HCT116 (cell line): ENCODE data around the gene CCK. TPM values are rescaled to one million over a fixed set of nuclear protein-coding genes. Genes with fewer than 3 reads are reported as not detected.

Source experiments
- ATAC-seq: fragments of 200-7000 bp; cut with Tn5 transposase; 2 replicates; pipeline ENCODE4 v1.9.1; 2020; ENCODE audit warnings: mild to moderate bottlenecking, moderate library complexity
- BruUV-seq: library from RNA; stranded (reverse); fragments of 400-500 nt; replicated peaks from 2 replicates; lab custom pipeline; 2021; lab: Mats Ljungman, UMichigan
- CTCF ChIA-PET: fragments of 300-600 bp; sonication (Branson Sonifier 250); formaldehyde crosslinking; loops from one replicate; lab custom pipeline; 2021; ENCODE audit warnings: antibody characterized with exemption; lab: Charles Lee
- POLR2A ChIA-PET: fragments of 300-600, 350-600 bp; sonication (Branson Sonifier 250); formaldehyde crosslinking; loops from one replicate; lab custom pipeline; 2021; ENCODE audit warnings: antibody characterized with exemption; lab: Charles Lee
- RAD21 ChIA-PET, 2 experiments: fragments of 300-600 bp; sonication (Branson Sonifier 250); formaldehyde crosslinking; loops; one replicate each; lab custom pipeline; 2023; ENCODE audit warnings: low total read pairs in 2 of 2; ENCODE audit not compliant: uncharacterized antibody in 2 of 2, unreplicated experiment in 2 of 2, low non-redundant PET in 1 of 2; lab: Charles Lee
- DNase-seq: peaks from one replicate; pipeline ENCODE4 v3.0.0-alpha.2; 2010; ENCODE audit warnings: low read depth, low spot score
- H2AFZ ChIP-seq: fragments of 200-600 bp; shearing (Covaris generic), sonication (generic); 2 replicates; pipeline ENCODE4 v1.6.1; 2017; ENCODE audit warnings: low read depth, mixed run types, mixed read lengths, antibody characterized with exemption, low read length; ENCODE audit not compliant: poor library complexity, severe bottlenecking
- H3K27ac ChIP-seq: 2 replicates; pipeline ENCODE4 v1.5.1; 2012; ENCODE audit warnings: low read depth, low read length
- H3K27me3 ChIP-seq: fragments of 200-600 bp; sonication (generic); 2 replicates; pipeline ENCODE4 v1.6.1; 2016; ENCODE audit warnings: mixed run types, low read length, mixed read lengths; ENCODE audit not compliant: insufficient read depth
- H3K36me3 ChIP-seq, 2 experiments: fragments of 200-500 bp in 1 of 2; fragments of 200-600 bp in 1 of 2; sonication (Bioruptor generic) in 1 of 2; sonication (generic) in 1 of 2; 2 replicates each; pipeline versions ENCODE4 v1.5.1 to v1.6.1; 2014 to 2016; ENCODE audit warnings: low read length in 2 of 2, inconsistent platforms in 1 of 2, mixed read lengths in 1 of 2, mixed run types in 1 of 2; ENCODE audit not compliant: insufficient read depth in 2 of 2, control insufficient read depth in 1 of 2
- H3K4me1 ChIP-seq, 2 experiments: fragments of 200-600 bp in 1 of 2; sonication (generic) in 1 of 2; 2 replicates each; pipeline versions ENCODE4 v1.5.1 to v1.6.1; 2012 to 2017; ENCODE audit warnings: low read length in 2 of 2, inconsistent platforms in 1 of 2, mild to moderate bottlenecking in 1 of 2, mixed read lengths in 1 of 2, mixed run types in 1 of 2, moderate library complexity in 1 of 2; ENCODE audit not compliant: insufficient read depth in 2 of 2, control insufficient read depth in 1 of 2
- H3K4me2 ChIP-seq: fragments of 200-600 bp; sonication (generic); 2 replicates; pipeline ENCODE4 v1.6.1; 2017; ENCODE audit warnings: mixed run types, low read length, mixed read lengths
- H3K4me3 ChIP-seq, 2 experiments: fragments of 200-600 bp in 1 of 2; sonication (generic) in 1 of 2; replicated peaks in 1 of 2; 2 replicates each; pipeline ENCODE4 v1.5.1; 2011 to 2016; ENCODE audit warnings: low read length in 2 of 2, control low read depth in 1 of 2, low read depth in 1 of 2, mild to moderate bottlenecking in 1 of 2, mixed read lengths in 1 of 2, mixed run types in 1 of 2
- H3K79me2 ChIP-seq: fragments of 200-600 bp; sonication (generic); 2 replicates; pipeline ENCODE4 v1.6.1; 2017; ENCODE audit warnings: mild to moderate bottlenecking, mixed run types, low read length, moderate library complexity, mixed read lengths; ENCODE audit not compliant: insufficient read depth
- H3K9ac ChIP-seq: fragments of 200-600 bp; sonication (generic); 2 replicates; pipeline ENCODE4 v1.6.1; 2016; ENCODE audit warnings: low read length, mixed read lengths
- H3K9me2 ChIP-seq: fragments of 200-600 bp; sonication (generic), shearing (Covaris generic); 2 replicates; pipeline ENCODE4 v1.6.1; 2017; ENCODE audit warnings: mixed run types, mild to moderate bottlenecking, moderate library complexity; ENCODE audit not compliant: insufficient read depth
- H3K9me3 ChIP-seq, 2 experiments: fragments of 200-500 bp in 1 of 2; fragments of 200-600 bp in 1 of 2; sonication (Bioruptor generic) in 1 of 2; sonication (generic) in 1 of 2; 2 replicates each; pipeline ENCODE4 v1.6.1; 2014 to 2017; ENCODE audit warnings: low read length in 2 of 2, mixed read lengths in 2 of 2, inconsistent platforms in 1 of 2, low read depth in 1 of 2, mild to moderate bottlenecking in 1 of 2, mixed run types in 1 of 2, moderate library complexity in 1 of 2; ENCODE audit not compliant: control insufficient read depth in 1 of 2, insufficient read depth in 1 of 2
- H4K20me1 ChIP-seq: fragments of 200-600 bp; sonication (generic), shearing (Covaris generic); 2 replicates; pipeline ENCODE4 v1.6.1; 2017; ENCODE audit warnings: mixed run types, mild to moderate bottlenecking, moderate library complexity; ENCODE audit not compliant: insufficient read depth
- EZH2phosphoT487 ChIP-seq: fragments of 200-600 bp; IDR thresholded peaks from 2 replicates; pipeline ENCODE4 v1.6.1; 2018; ENCODE audit warnings: antibody characterized with exemption, borderline replicate concordance
- JUND ChIP-seq: IDR thresholded peaks from 2 replicates; pipeline ENCODE4 v1.6.1; 2012
- POLR2AphosphoS5 ChIP-seq: IDR thresholded peaks from 2 replicates; pipeline ENCODE4 v1.6.1; 2011; ENCODE audit warnings: mild to moderate bottlenecking, low read depth, low read length, moderate library complexity
- RAD21 ChIP-seq: IDR thresholded peaks from 2 replicates; pipeline ENCODE4 v1.6.1; 2012; ENCODE audit warnings: low read depth, mild to moderate bottlenecking
- SIN3A ChIP-seq: IDR thresholded peaks from 2 replicates; pipeline ENCODE4 v1.6.1; 2012; ENCODE audit warnings: low read depth
- SRF ChIP-seq: IDR thresholded peaks from 2 replicates; pipeline ENCODE4 v1.6.1; 2012; ENCODE audit warnings: low read depth
- intact Hi-C: fragments of 100-400 bp; cut with micrococcal nuclease; formaldehyde crosslinking; loops from 2 replicates; pipeline ENCODE4 v1.10.0; 2022
- total RNA-seq: library from RNA; stranded (reverse); gene quantifications from one replicate; pipeline ENCODE4 v1.2.1, GENCODE V29; 2021; ENCODE audit not compliant: unreplicated experiment
- TF ChIP-seq, protein P1 (sequence below): IDR thresholded peaks from 2 replicates; pipeline ENCODE4 v1.6.1; 2011; ENCODE audit warnings: mild to moderate bottlenecking, low read length, moderate library complexity; ENCODE audit not compliant: insufficient replicate concordance; ENCODE audit errors: extremely low read depth
- TF ChIP-seq, protein P2 (sequence below), 3 experiments: fragments of 200-600 bp in 1 of 3; sonication (generic) in 1 of 3; IDR thresholded peaks in 2 of 3; conservative IDR thresholded peaks in 1 of 3; 2 replicates each; pipeline ENCODE4 v1.5.1; 2012 to 2017; ENCODE audit warnings: low read depth in 2 of 3, low read length in 2 of 3, antibody characterized with exemption in 1 of 3, borderline replicate concordance in 1 of 3, control low read depth in 1 of 3, mild to moderate bottlenecking in 1 of 3, mixed read lengths in 1 of 3, mixed run types in 1 of 3, moderate library complexity in 1 of 3; ENCODE audit not compliant: insufficient read depth in 1 of 3
- TF ChIP-seq, protein P3 (sequence below): IDR thresholded peaks from 2 replicates; pipeline ENCODE4 v1.6.1; 2012; ENCODE audit warnings: low read depth

CCK gene
- total RNA-seq, 1 experiment from 2014 or later, result 0.32 TPM

DNA sequence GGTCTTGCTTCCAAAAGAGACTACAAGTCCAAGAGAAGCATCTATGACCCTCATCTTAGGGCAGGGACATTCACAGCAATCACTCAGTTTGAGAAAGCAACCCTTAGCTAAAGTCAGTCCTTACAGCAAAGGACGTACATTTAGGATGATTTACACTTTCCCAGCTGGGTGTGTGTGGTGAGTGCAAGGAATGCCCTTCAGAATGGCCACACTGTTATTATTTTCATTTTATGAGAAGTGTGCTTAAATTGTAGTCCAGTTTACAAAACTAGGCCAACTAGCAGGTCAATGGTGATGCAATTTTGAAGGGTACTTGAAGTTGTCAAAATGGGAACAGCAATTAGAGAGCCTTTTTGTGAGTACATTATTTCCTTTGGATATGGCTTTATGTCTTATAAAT, 26.0 kb upstream of the CCK start (continued):
- TF ChIP-seq POLR2AphosphoS5 (no peak), SIN3A (no peak)
- TF ChIP-seq, all 23 proteins: peak for 0

DNA sequence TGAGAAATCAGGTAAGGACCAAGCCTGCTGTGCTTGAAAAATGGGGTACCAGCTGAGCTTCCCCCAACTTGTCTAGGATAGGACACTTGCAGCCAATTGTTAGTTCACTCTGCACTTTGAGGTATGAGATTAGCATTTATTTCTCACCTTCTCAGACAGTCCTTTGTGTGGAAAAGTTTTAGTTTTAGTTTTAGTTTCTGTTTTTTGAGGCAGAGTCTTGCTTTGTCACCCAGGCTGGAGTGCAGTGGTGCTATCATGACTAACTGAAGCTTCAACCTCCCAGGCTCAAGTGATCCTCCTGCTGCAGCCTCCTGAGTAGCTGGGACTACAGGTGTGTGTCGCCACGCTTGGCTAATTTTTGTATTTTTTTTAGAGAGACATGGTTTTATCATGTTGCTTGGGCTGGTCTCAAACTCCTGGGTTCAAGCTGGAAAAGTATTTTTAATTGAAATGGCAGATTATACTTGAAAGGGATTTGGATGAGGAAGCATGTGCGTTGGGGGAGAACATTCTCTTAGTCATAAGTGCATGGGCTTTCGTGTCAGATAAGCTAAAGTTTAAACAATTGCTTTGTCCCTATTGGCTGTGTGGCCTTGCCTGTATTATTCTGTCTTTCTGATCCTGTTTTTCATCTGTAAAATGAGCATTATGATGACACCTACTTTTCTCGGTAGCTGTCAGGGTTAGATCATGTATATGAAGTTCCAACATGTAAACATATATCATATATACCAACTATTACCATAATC, 25.2 kb upstream of the CCK start:
- no peak for DNase-seq
- Histone ChIP-seq H3K9me3 (no peaks in the 10 kb centered on the region), H3K9me2 (no peaks in the 10 kb centered on the region), H4K20me1 (no peaks in the 10 kb centered on the region), H3K36me3 (no peaks in the 10 kb centered on the region), H3K79me2 (no peaks in the 10 kb centered on the region), H3K4me2 (no peak overlapping the region), H3K9ac (no peak overlapping the region), H2AFZ (no peak overlapping the region), H3K27me3 (no peaks in the 10 kb centered on the region), H3K4me3 (no peak overlapping the region), H3K4me1 (peaks cover 11 to 13% of the 10 kb centered on the region in 2 experiments; a peak in 3 of 4 replicates), H3K27ac (no peak overlapping the region)
- BruUV-seq, result no TSS peak
- ATAC-seq, result no peak
- RAD21 ChIA-PET, result no interaction called here
- POLR2A ChIA-PET, result no interaction called here
- TF ChIP-seq, protein P1, sequence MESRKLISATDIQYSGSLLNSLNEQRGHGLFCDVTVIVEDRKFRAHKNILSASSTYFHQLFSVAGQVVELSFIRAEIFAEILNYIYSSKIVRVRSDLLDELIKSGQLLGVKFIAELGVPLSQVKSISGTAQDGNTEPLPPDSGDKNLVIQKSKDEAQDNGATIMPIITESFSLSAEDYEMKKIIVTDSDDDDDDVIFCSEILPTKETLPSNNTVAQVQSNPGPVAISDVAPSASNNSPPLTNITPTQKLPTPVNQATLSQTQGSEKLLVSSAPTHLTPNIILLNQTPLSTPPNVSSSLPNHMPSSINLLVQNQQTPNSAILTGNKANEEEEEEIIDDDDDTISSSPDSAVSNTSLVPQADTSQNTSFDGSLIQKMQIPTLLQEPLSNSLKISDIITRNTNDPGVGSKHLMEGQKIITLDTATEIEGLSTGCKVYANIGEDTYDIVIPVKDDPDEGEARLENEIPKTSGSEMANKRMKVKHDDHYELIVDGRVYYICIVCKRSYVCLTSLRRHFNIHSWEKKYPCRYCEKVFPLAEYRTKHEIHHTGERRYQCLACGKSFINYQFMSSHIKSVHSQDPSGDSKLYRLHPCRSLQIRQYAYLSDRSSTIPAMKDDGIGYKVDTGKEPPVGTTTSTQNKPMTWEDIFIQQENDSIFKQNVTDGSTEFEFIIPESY, result no peak
- TF ChIP-seq SIN3A, result no peak
- TF ChIP-seq SRF, result no peak
- no peak for TF ChIP-seq RAD21
- no peak for TF ChIP-seq EZH2phosphoT487
- TF ChIP-seq JUND, result no peak
- TF ChIP-seq, protein P2, sequence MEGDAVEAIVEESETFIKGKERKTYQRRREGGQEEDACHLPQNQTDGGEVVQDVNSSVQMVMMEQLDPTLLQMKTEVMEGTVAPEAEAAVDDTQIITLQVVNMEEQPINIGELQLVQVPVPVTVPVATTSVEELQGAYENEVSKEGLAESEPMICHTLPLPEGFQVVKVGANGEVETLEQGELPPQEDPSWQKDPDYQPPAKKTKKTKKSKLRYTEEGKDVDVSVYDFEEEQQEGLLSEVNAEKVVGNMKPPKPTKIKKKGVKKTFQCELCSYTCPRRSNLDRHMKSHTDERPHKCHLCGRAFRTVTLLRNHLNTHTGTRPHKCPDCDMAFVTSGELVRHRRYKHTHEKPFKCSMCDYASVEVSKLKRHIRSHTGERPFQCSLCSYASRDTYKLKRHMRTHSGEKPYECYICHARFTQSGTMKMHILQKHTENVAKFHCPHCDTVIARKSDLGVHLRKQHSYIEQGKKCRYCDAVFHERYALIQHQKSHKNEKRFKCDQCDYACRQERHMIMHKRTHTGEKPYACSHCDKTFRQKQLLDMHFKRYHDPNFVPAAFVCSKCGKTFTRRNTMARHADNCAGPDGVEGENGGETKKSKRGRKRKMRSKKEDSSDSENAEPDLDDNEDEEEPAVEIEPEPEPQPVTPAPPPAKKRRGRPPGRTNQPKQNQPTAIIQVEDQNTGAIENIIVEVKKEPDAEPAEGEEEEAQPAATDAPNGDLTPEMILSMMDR (IDR thresholded peaks at IDR 0.05 in 2 of 3, conservative IDR thresholded peaks at IDR 0.05 in 1 of 3; ENCODE audit: borderline replicate concordance in 1 of 3, insufficient read depth in 1 of 3, low read depth in 2 of 3, low read length in 2 of 3), result no peak
- TF ChIP-seq, protein P3, sequence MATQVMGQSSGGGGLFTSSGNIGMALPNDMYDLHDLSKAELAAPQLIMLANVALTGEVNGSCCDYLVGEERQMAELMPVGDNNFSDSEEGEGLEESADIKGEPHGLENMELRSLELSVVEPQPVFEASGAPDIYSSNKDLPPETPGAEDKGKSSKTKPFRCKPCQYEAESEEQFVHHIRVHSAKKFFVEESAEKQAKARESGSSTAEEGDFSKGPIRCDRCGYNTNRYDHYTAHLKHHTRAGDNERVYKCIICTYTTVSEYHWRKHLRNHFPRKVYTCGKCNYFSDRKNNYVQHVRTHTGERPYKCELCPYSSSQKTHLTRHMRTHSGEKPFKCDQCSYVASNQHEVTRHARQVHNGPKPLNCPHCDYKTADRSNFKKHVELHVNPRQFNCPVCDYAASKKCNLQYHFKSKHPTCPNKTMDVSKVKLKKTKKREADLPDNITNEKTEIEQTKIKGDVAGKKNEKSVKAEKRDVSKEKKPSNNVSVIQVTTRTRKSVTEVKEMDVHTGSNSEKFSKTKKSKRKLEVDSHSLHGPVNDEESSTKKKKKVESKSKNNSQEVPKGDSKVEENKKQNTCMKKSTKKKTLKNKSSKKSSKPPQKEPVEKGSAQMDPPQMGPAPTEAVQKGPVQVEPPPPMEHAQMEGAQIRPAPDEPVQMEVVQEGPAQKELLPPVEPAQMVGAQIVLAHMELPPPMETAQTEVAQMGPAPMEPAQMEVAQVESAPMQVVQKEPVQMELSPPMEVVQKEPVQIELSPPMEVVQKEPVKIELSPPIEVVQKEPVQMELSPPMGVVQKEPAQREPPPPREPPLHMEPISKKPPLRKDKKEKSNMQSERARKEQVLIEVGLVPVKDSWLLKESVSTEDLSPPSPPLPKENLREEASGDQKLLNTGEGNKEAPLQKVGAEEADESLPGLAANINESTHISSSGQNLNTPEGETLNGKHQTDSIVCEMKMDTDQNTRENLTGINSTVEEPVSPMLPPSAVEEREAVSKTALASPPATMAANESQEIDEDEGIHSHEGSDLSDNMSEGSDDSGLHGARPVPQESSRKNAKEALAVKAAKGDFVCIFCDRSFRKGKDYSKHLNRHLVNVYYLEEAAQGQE, result no peak
- CTCF ChIA-PET, result no interaction called here
- intact Hi-C loops, result no loop called here
